Brain pericyte (primary cell): ENCODE results near the gene RASIP1.

Source experiments
- DNase-seq: peaks from one replicate; pipeline ENCODE4 v3.0.0-alpha.2; 2012; ENCODE audit warnings: low read depth, low spot score

RASIP1 gene

DNA sequence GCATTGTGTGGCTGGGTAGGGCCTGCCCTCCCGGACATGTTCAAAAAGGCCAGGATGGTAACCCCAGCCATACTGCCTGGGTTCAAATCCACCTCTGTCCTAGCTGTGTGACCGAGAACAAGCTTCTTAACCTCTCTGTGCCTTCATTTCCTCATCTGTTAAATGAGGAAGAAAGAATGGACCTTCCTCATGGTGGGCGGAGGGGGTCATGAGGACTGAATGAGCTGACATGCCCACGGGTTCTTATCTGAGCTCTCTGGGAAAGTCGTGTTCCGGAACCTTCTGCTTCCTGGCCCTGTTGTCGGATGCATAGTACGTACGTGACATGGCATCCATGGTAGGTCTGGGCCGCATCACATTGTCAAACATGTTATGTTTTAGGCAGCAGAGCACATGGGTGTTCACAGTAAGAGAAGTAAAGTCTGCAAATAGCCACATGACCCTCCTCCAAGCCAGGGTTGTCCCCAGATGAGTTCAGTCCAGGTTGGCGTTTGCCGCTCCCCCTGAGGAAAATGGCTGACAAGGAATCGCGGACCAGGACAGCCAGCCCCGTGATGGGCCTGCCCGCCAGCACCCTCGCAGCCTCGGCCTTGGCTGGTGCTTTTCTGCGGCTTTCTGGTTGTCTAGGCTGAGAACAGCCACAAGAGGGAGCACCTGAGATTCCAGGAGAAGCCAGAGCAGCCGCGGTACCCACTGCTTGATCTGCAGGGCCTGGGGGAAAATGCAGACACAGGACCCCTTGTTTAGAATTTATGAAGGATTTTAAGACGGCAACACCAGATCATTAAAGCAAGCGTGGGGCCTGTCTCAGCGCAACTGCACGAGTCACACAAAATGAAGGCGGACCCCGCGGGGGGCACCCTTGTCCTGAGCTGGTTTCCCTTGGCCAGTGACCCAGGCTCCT, 65.2 kb downstream of the RASIP1 start:
- DNase-seq = peak; percentile 38

DNA sequence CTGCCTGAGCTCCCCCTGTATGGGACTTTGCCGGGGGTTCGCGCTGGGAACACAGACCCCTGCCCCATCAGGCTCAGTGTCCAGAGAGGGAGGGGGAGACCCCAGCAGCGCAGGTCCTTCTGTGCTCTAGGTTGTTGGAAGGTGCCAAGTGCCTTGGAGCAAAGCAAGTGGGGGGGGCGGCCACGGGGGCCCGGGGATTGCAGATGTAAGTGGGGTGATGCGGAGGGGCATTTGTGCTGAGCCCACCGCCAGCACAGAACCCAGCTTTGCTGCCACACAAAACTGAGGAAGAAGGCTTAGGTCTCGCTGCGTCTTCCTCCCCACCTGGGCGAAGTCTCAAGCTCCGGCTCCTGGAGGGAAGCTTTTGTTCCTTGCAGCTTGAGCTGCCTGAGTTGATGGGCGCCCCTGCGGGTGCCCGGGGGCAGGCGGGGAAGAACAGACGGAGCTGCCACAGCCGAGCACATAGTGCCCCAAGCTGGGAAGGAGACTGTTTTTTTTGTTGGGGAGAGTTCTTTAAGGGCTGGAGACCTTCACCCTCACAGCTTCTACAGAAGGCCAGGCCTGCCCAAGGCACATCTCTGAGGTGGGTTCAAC, 66.1 kb downstream of the RASIP1 start:
- DNase-seq = no peak

- no peak for DNase-seq
These were observed 66.8 kb downstream of the RASIP1 start for GRCh38 chr19:48673436-48674100.

DNA sequence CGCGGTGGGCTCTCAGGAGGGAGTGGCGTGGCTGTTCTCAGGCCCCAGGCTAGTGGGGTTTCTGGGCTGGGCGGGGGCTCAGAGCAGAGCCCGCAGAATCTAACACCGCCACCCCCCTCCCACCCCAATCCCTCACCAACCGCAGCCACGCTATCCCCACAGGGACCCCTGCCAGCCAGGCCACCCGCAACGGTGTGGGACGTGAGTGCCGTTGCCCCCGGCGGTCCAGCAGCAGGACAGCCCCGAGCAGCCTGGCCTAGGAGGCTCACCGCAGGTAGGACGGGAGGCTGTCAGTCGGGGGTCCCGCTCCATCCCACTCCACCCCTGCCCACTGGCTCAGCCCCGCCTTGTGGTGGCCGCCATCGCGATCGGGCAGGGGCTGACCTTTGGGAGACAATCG, 67.4 kb downstream of the RASIP1 start, which contains the start of gene NTN5:
TSS of gene NTN5 (minus strand) at position 24 of the 400 bp plus-strand sequence. CDS start 2,031 bp downstream, outside the sequence.
- DNase-seq = no peak

DNA sequence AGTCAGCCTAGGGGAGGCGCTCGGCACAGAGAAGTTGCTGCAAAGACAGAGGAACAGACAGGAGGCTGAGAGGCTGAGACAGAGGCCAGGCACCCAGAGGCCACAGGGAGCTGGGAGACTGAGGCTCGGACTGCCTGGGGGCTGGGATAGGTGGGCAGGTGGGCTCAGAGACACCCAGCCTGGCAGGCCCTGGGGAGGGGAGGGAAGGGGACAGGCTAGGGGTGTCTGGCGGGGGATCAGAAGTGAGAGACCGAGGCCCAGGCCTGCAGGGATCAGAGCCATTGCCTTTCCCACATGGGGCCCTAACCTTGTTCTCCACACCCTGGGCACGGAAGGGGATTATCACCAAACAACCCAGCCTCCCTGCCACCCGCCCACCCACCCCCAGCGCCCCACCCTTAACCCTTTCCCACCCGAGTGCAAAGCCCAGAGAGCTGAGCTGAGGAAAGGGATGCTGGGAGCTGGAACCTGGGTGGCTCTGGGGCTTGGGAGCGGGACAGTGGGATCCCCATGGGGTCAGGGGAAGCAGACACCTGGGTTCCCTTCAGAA, 68.9 kb downstream of the RASIP1 start:
- no peak for DNase-seq

- DNase-seq = no peak
These were observed 69.5 kb downstream of the RASIP1 start for GRCh38 chr19:48670699-48671445.
